ENCODE results near the gene GAS2L2.

GRCh38 chr17:35788477-35789368, 35.7 kb upstream of the GAS2L2 start:
- TF ChIP-seq CTCF (IDR thresholded peaks at IDR 0.05) (no peak), EP300 (IDR thresholded peaks at IDR 0.05) (no peak), POLR2A (IDR thresholded peaks at IDR 0.05) (no peak), POLR2AphosphoS5 (IDR thresholded peaks at IDR 0.05) (peak in 1 of 3 donors; percentile 45)

Measured in stomach (tissue), 4 donors.